K562 (cell line): ENCODE results near the gene SENP7. TPM values are rescaled to one million over a fixed set of nuclear protein-coding genes. Genes with fewer than 3 reads are reported as not detected.

ENCODE experiments used
- ARID1B ChIP-seq: fragments of 450-650 bp; IDR thresholded peaks from 2 replicates; pipeline ENCODE4 v1.6.1; 2016; ENCODE audit warnings: antibody characterized with exemption, mild to moderate bottlenecking, inconsistent platforms
- BRD9 ChIP-seq: fragments of 450-650 bp; IDR thresholded peaks from 2 replicates; pipeline ENCODE4 v1.6.1; 2018; ENCODE audit warnings: low read depth; ENCODE audit not compliant: partially characterized antibody
- COPS2 ChIP-seq: fragments of 450-650 bp; conservative IDR thresholded peaks from 2 replicates; pipeline ENCODE4 v1.6.1; 2016; ENCODE audit warnings: mild to moderate bottlenecking, moderate library complexity
- E2F6 ChIP-seq, 2 experiments: IDR thresholded peaks; 2 replicates each; pipeline ENCODE4 v1.6.1; 2011; ENCODE audit warnings: borderline replicate concordance in 1 of 2, control low read depth in 1 of 2, low read depth in 1 of 2, low read length in 1 of 2, mild to moderate bottlenecking in 1 of 2, mixed read lengths in 1 of 2, moderate library complexity in 1 of 2; ENCODE audit not compliant: insufficient read depth in 1 of 2, insufficient read length in 1 of 2, poor library complexity in 1 of 2, severe bottlenecking in 1 of 2; ENCODE audit errors: extremely low read depth in 1 of 2
- GABPA ChIP-seq: fragments of 200-800 bp; sonication (Bioruptor generic); conservative IDR thresholded peaks from 2 replicates; pipeline ENCODE4 v1.6.1; 2016; ENCODE audit warnings: low read depth, missing genetic modification characterization, missing compliant biosample characterization
- KAT7 ChIP-seq: sonication (generic); formaldehyde crosslinking; IDR thresholded peaks from 2 replicates; pipeline ENCODE4 v1.8.0; 2022; ENCODE audit warnings: missing genetic modification reagents, mild to moderate bottlenecking, borderline replicate concordance
- KAT8 ChIP-seq: fragments of 450-650 bp; IDR thresholded peaks from 2 replicates; pipeline ENCODE4 v1.6.1; 2016; ENCODE audit warnings: low read depth, mild to moderate bottlenecking
- KLF13 ChIP-seq: fragments of 450-650 bp; IDR thresholded peaks from 2 replicates; pipeline ENCODE4 v1.6.1; 2016; ENCODE audit warnings: missing genetic modification characterization, low read depth, mild to moderate bottlenecking, missing compliant biosample characterization, moderate library complexity, borderline replicate concordance
- LARP7 ChIP-seq: fragments of 450-650 bp; IDR thresholded peaks from 2 replicates; pipeline ENCODE4 v1.6.1; 2016
- MAFK ChIP-seq: IDR thresholded peaks from 2 replicates; pipeline ENCODE4 v1.6.1; 2011; ENCODE audit warnings: low read length, improper control_type of control experiment
- MITF ChIP-seq: IDR thresholded peaks from 2 replicates; pipeline ENCODE4 v1.6.1; 2014; ENCODE audit warnings: antibody characterized with exemption
- NCOA4 ChIP-seq: fragments of 450-650 bp; IDR thresholded peaks from 2 replicates; pipeline ENCODE4 v1.6.1; 2018; ENCODE audit warnings: mild to moderate bottlenecking; ENCODE audit not compliant: partially characterized antibody
- NELFE ChIP-seq: IDR thresholded peaks from 2 replicates; pipeline ENCODE4 v1.6.1; 2011; ENCODE audit warnings: mild to moderate bottlenecking; ENCODE audit not compliant: insufficient read depth, insufficient read length
- NEUROD1 ChIP-seq: fragments of 150-350 bp; IDR thresholded peaks from 2 replicates; pipeline ENCODE4 v1.6.1; 2014; ENCODE audit warnings: borderline replicate concordance, low read length, low read depth; ENCODE audit not compliant: partially characterized antibody
- PHF21A ChIP-seq: fragments of 450-650 bp; IDR thresholded peaks from 2 replicates; pipeline ENCODE4 v1.6.1; 2017; ENCODE audit warnings: low read depth, borderline replicate concordance
- POLR2A ChIP-seq: fragments of 450-650 bp; conservative IDR thresholded peaks from 2 replicates; pipeline ENCODE4 v1.6.1; 2016
- POLR2AphosphoS5 ChIP-seq: IDR thresholded peaks from 2 replicates; pipeline ENCODE4 v1.6.1; 2011; ENCODE audit warnings: mild to moderate bottlenecking, low read depth, low read length, moderate library complexity; ENCODE audit not compliant: control insufficient read depth, insufficient read depth
- PURB ChIP-seq: sonication (generic); formaldehyde crosslinking; IDR thresholded peaks from 2 replicates; pipeline ENCODE4 v1.9.0; 2021; ENCODE audit warnings: low read depth, mild to moderate bottlenecking, missing genetic modification reagents
- RB1 ChIP-seq: fragments of 450-650 bp; IDR thresholded peaks from 2 replicates; pipeline ENCODE4 v1.6.1; 2017; ENCODE audit warnings: low read depth, mild to moderate bottlenecking
- RBBP5 ChIP-seq: fragments of 200-600 bp; sonication (generic); IDR thresholded peaks from 2 replicates; pipeline ENCODE4 v1.6.1; 2012; ENCODE audit warnings: borderline replicate concordance, mild to moderate bottlenecking, low read length, control low read depth, inconsistent platforms; ENCODE audit not compliant: insufficient read depth, poor library complexity, severe bottlenecking
- SIX5 ChIP-seq, 2 experiments: IDR thresholded peaks; 2 replicates each; pipeline ENCODE4 v1.6.1; 2011; ENCODE audit warnings: low read length in 2 of 2, borderline replicate concordance in 1 of 2, low read depth in 1 of 2, mild to moderate bottlenecking in 1 of 2, moderate library complexity in 1 of 2; ENCODE audit not compliant: insufficient read depth in 1 of 2
- SNAPC5 ChIP-seq: fragments of 250-450 bp; sonication (Bioruptor Pico); IDR thresholded peaks from 2 replicates; pipeline ENCODE4 v1.8.0; 2021; ENCODE audit warnings: moderate library complexity, mild to moderate bottlenecking, inconsistent platforms
- ZNF263 ChIP-seq: sonication (generic); formaldehyde crosslinking; IDR thresholded peaks from 2 replicates; pipeline ENCODE4 v1.8.0; 2022; ENCODE audit warnings: mild to moderate bottlenecking, missing genetic modification reagents, borderline replicate concordance
- polyA plus RNA-seq, 8 experiments: library from polyadenylated mRNA; depleted of rRNA in 4 of 8; stranded (reverse) in 5 of 8; unstranded in 3 of 8; fragments of >200 nt; fragmentation: Nextera tagmentation in 2 of 8; fragmentation: Illumina TruSeq in 1 of 8; extraction: Ambion mirVana in 2 of 8; extraction: Trizol in 1 of 8; gene quantifications; 2 replicates each; pipeline versions ENCODE4 v1.2.1 to v1.2.3, GENCODE V29; 2011 to 2014; ENCODE audit warnings: inconsistent platforms in 1 of 8, missing spikeins in 1 of 8
- total RNA-seq, 7 experiments: library from RNA; depleted of rRNA in 6 of 7; stranded (reverse); fragments of >200 nt in 6 of 7; fragmentation: Illumina TruSeq in 2 of 7; extraction: Trizol in 2 of 7; gene quantifications; 2 replicates each; pipeline versions ENCODE4 v1.2.1 to v1.2.3, GENCODE V29; 2011 to 2021; ENCODE audit warnings: low replicate concordance in 1 of 7

Gene SENP7
- total and polyA plus RNA-seq, 9 of the 15 experiments (the other 6 are each of a cell fraction or from before 2014, with no cell fraction given): 4.1 to 21.9 (median 10.7) TPM

- TF ChIP-seq MAFK: no peak
- peak; percentile 69 for TF ChIP-seq RBBP5
- TF ChIP-seq KAT8: no peak
- no peak for TF ChIP-seq KAT7
- TF ChIP-seq MITF: no peak
- no peak for TF ChIP-seq NELFE
- TF ChIP-seq ARID1B: no peak
- TF ChIP-seq NCOA4: no peak
- 0 out of 2 replicates have a peak, but pooled peaks have one; percentile 13 for TF ChIP-seq RB1
- TF ChIP-seq ZNF263 (CRISPR knock-in tag): peak; percentile 51; the same call in 1 of the 2 replicates
- no peak for TF ChIP-seq PHF21A
- peak; percentile 96 for TF ChIP-seq GABPA (tag)
- no peak for TF ChIP-seq SNAPC5
- TF ChIP-seq PURB (CRISPR knock-in tag): no peak
- no peak for TF ChIP-seq SIX5 (IDR thresholded peaks at IDR 0.05; ENCODE audit: borderline replicate concordance in 1 of 2, insufficient read depth in 1 of 2, low read depth in 1 of 2, low read length in 2 of 2)
- TF ChIP-seq LARP7: 0 out of 2 replicates have a peak, but pooled peaks have one; percentile 39
- TF ChIP-seq POLR2AphosphoS5: peak; percentile 71
- peak in 1 of 2 experiments; percentile 24 for TF ChIP-seq E2F6 (IDR thresholded peaks at IDR 0.05; ENCODE audit: borderline replicate concordance in 1 of 2, extremely low read depth in 1 of 2, insufficient read depth in 1 of 2, insufficient read length in 1 of 2, low read depth in 1 of 2, low read length in 1 of 2, poor library complexity in 1 of 2, severe bottlenecking in 1 of 2)
- TF ChIP-seq POLR2A: peak; percentile 33
- no peak for TF ChIP-seq COPS2
- TF ChIP-seq KLF13 (tag): peak; percentile 55; the same call in 1 of the 2 replicates
- TF ChIP-seq BRD9: peak; percentile 8
- peak; percentile 41 for TF ChIP-seq NEUROD1
Measured at GRCh38 chr3:101512646-101513418, at the start of gene SENP7 (continued).
